DND-41 (cell line): Measurements from ENCODE around the gene ATP6V0B.
A peak's percentile ranks its signal among the peaks of the same experiment; 100 is the strongest.

ENCODE experiments used
- ATAC-seq: fragments of 200-7000 bp; cut with Tn5 transposase; 3 replicates; pipeline ENCODE4 v1.9.1; 2021; ENCODE audit warnings: low read depth; ENCODE audit not compliant: insufficient read depth
- DNase-seq: peaks from one replicate; pipeline ENCODE4 v3.0.0-alpha.2; 2020
- H2AFZ ChIP-seq: 2 replicates; pipeline ENCODE4 v1.6.0; 2012; ENCODE audit warnings: low read depth, low read length
- H3K27ac ChIP-seq: 2 replicates; pipeline ENCODE4 v1.5.1; 2012; ENCODE audit warnings: low read length, inconsistent platforms
- H3K27me3 ChIP-seq: fragments of 200-600 bp; sonication (generic); 2 replicates; pipeline ENCODE4 v1.6.0; 2012; ENCODE audit warnings: low read length, mild to moderate bottlenecking, inconsistent platforms; ENCODE audit not compliant: insufficient read depth, poor library complexity
- H3K36me3 ChIP-seq: 2 replicates; pipeline ENCODE4 v1.5.1; 2012; ENCODE audit warnings: low read length, inconsistent platforms; ENCODE audit not compliant: insufficient read depth
- H3K4me1 ChIP-seq: 2 replicates; pipeline ENCODE4 v1.5.1; 2012; ENCODE audit warnings: mild to moderate bottlenecking, low read length; ENCODE audit not compliant: insufficient read depth
- H3K4me2 ChIP-seq: 2 replicates; pipeline ENCODE4 v1.6.0; 2012; ENCODE audit warnings: mild to moderate bottlenecking, moderate library complexity, low read length, inconsistent platforms; ENCODE audit not compliant: insufficient read depth
- H3K4me3 ChIP-seq, 2 experiments: fragments of 200-600 bp in 1 of 2; shearing (Covaris generic) in 1 of 2; 2 replicates each; pipeline ENCODE4 v1.5.1; 2012 to 2016; ENCODE audit warnings: inconsistent platforms in 2 of 2, low read length in 2 of 2, mild to moderate bottlenecking in 2 of 2, low read depth in 1 of 2, moderate library complexity in 1 of 2
- H3K79me2 ChIP-seq: 2 replicates; pipeline ENCODE4 v1.6.0; 2012; ENCODE audit warnings: low read length, inconsistent platforms; ENCODE audit not compliant: insufficient read depth
- H3K9ac ChIP-seq: 2 replicates; pipeline ENCODE4 v1.6.0; 2012; ENCODE audit warnings: low read depth, mild to moderate bottlenecking, inconsistent platforms, low read length, moderate library complexity
- H3K9me3 ChIP-seq: 2 replicates; pipeline ENCODE4 v1.5.1; 2012; ENCODE audit warnings: low read length, moderate library complexity, mild to moderate bottlenecking, inconsistent platforms; ENCODE audit not compliant: insufficient read depth, severe bottlenecking
- H4K20me1 ChIP-seq: 2 replicates; pipeline ENCODE4 v1.6.0; 2012; ENCODE audit warnings: low read length; ENCODE audit not compliant: insufficient read depth
- CTCF ChIP-seq: IDR thresholded peaks from 2 replicates; pipeline ENCODE4 v1.5.1; 2012; ENCODE audit warnings: borderline replicate concordance, low read length, moderate library complexity, mild to moderate bottlenecking; ENCODE audit not compliant: poor library complexity, severe bottlenecking; ENCODE audit errors: extremely low read depth
- EZH2 ChIP-seq: IDR thresholded peaks from 3 replicates; pipeline ENCODE4 v1.6.1; 2012; ENCODE audit warnings: borderline replicate concordance, low read depth, mild to moderate bottlenecking, moderate library complexity, low read length, inconsistent platforms; ENCODE audit not compliant: severe bottlenecking

Gene ATP6V0B

GRCh38 chr1:43947874-43948437 is 26.8 kb upstream of the ATP6V0B start:
- peaks cover 43% of the 10 kb centered on the region for H3K79me2 ChIP-seq
- no peak for ATAC-seq
- peak overlapping the region; percentile 99; the same call in 1 of the 2 replicates for H3K27ac ChIP-seq

GRCh38 chr1:43949678-43950077 is 25.1 kb upstream of the ATP6V0B start:
- Histone ChIP-seq H4K20me1 (peaks cover 26% of the 10 kb centered on the region), H3K79me2 (peaks cover 40% of the 10 kb centered on the region), H3K9ac (no peak overlapping the region), H3K27me3 (no peaks in the 10 kb centered on the region), H3K9me3 (no peaks in the 10 kb centered on the region), H3K4me2 (peak overlapping the region; percentile 29; the same call in 1 of the 2 replicates), H3K27ac (no peak overlapping the region), H2AFZ (no peak overlapping the region), H3K4me3 (no peak overlapping the region), H3K4me1 (peaks cover 33% of the 10 kb centered on the region), H3K36me3 (peaks cover 19% of the 10 kb centered on the region)
- TF ChIP-seq EZH2 (no peak), CTCF (no peak)
- DNase-seq (no peak), ATAC-seq (no peak)

More at GRCh38 chr1:43947874-43948437, 26.8 kb upstream of the ATP6V0B start:
- Histone ChIP-seq H2AFZ (no peak overlapping the region), H3K4me1 (peaks cover 39% of the 10 kb centered on the region), H3K27me3 (no peaks in the 10 kb centered on the region), H3K36me3 (peaks cover 19% of the 10 kb centered on the region), H3K4me3 (peak overlapping the region; percentile 96 to 98; a peak in 3 of 4 replicates), H4K20me1 (peaks cover 17% of the 10 kb centered on the region), H3K4me2 (peak overlapping the region; percentile 98), H3K9ac (peak overlapping the region; percentile 92), H3K9me3 (no peaks in the 10 kb centered on the region)
- DNase-seq: no peak
- no peak for TF ChIP-seq EZH2
- TF ChIP-seq CTCF: no peak

GRCh38 chr1:43951021-43951985 is 23.5 kb upstream of the ATP6V0B start:
- Histone ChIP-seq H3K9ac (no peak overlapping the region), H3K27ac (no peak overlapping the region), H3K9me3 (no peaks in the 10 kb centered on the region), H3K4me1 (peaks cover 17% of the 10 kb centered on the region), H3K4me2 (no peak overlapping the region), H3K27me3 (no peaks in the 10 kb centered on the region), H3K79me2 (peaks cover 27% of the 10 kb centered on the region), H3K36me3 (peaks cover 19% of the 10 kb centered on the region), H4K20me1 (peaks cover 26% of the 10 kb centered on the region), H2AFZ (no peak overlapping the region), H3K4me3 (no peak overlapping the region)
- ATAC-seq (no peak), DNase-seq (no peak)
- TF ChIP-seq CTCF (no peak), EZH2 (no peak)
